ENCODE data around the gene PARD3. TPM values are rescaled to one million over a fixed set of nuclear protein-coding genes. Genes with fewer than 3 reads are reported as not detected.

PARD3 gene
- total RNA-seq, 1 experiment from 2014 or later, result 154 TPM

DNA sequence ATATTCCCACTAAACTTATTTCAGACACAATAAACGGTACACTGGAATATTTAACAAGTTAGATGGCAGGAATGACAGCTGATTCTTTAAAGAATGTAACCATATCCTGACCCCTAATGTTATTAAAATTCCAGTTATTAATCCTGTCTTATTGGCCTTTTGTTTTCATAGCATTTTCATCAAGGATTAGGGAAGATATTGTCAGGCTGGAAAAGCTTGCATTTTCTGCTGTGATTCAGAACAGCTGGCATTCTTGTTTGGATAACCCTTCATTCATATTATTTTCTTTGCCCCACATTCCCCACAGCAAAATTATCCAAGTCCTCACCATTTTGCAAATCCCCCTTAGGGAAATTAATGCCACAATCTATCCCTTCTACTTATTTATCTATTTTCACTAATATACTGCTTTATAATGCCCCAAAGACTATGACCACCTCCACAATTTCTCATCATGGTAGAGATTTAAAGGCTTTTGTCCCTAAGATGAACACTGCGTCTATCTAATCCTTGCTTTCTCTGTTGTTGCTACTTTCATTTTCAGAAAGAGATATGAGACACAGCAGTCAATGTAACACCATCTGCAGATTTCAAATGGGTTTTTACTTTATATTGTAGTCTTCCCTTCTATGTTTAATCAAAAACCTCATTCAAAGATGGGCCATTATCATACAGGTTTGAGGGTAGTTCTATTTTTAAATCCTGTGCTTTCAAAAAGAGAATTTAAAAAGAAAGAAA lies 475.1 kb downstream of the PARD3 start:
- no TSS peak for BruUV-seq (replicated peaks)
- POLR2A ChIA-PET (ENCODE audit: unreplicated experiment), result no interaction called here

DNA sequence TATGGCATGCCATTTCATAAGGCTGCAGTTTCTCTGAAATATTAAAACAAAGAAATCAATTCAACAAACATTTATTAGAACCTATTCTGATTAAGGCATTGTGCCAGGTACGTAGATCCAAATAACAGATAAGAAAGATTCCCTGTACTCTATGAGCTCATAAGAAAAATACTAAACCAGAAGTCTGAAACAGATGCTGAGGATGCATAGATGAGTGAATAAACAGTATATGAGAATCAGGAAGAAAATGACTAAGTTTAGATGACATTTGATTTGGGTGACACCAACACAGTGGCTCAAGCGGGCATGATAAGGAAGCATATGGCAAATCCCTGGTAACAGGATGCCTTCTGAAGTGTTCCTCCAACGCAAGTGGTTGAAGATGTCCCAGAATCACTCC lies 477.2 kb downstream of the PARD3 start:
- peaks cover 4% of the 10 kb centered on the region for H3K36me3 ChIP-seq (ENCODE audit: low read depth, low read length)
- H3K4me2 ChIP-seq (ENCODE audit: low read length), result no peak overlapping the region
- ChIA-PET CTCF (no interaction called here), POLR2A (ENCODE audit: unreplicated experiment) (no interaction called here)
- no peak overlapping the region for H3K4me3 ChIP-seq (ENCODE audit: low read length)
- ATAC-seq, result no peak
- DNase-seq, result no peak
- TF ChIP-seq EZH2phosphoT487 (IDR thresholded peaks at IDR 0.05; ENCODE audit: borderline replicate concordance, low read length), result no peak
- TF ChIP-seq, protein P1, sequence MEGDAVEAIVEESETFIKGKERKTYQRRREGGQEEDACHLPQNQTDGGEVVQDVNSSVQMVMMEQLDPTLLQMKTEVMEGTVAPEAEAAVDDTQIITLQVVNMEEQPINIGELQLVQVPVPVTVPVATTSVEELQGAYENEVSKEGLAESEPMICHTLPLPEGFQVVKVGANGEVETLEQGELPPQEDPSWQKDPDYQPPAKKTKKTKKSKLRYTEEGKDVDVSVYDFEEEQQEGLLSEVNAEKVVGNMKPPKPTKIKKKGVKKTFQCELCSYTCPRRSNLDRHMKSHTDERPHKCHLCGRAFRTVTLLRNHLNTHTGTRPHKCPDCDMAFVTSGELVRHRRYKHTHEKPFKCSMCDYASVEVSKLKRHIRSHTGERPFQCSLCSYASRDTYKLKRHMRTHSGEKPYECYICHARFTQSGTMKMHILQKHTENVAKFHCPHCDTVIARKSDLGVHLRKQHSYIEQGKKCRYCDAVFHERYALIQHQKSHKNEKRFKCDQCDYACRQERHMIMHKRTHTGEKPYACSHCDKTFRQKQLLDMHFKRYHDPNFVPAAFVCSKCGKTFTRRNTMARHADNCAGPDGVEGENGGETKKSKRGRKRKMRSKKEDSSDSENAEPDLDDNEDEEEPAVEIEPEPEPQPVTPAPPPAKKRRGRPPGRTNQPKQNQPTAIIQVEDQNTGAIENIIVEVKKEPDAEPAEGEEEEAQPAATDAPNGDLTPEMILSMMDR (conservative IDR thresholded peaks at IDR 0.05; ENCODE audit: low read depth, low read length), result no peak
- H3K27me3 ChIP-seq (ENCODE audit: low read length), result no peaks in the 10 kb centered on the region
- no peak overlapping the region for H2AFZ ChIP-seq (ENCODE audit: low read length)
- no peak overlapping the region for H3K9ac ChIP-seq (ENCODE audit: low read length)
- H4K20me1 ChIP-seq (ENCODE audit: low read length), result no peaks in the 10 kb centered on the region
- no TSS peak for BruUV-seq (replicated peaks)
- no peaks in the 10 kb centered on the region for H3K9me2 ChIP-seq (replicated peaks; ENCODE audit: low read length)
- H3F3A ChIP-seq (ENCODE audit: low read length, unreplicated experiment), result no peaks in the 10 kb centered on the region
- H3K79me2 ChIP-seq (ENCODE audit: low read length), result no peaks in the 10 kb centered on the region
- H3K9me3 ChIP-seq (ENCODE audit: low read length), result no peaks in the 10 kb centered on the region
- intact Hi-C loops (cut with micrococcal nuclease), result loop anchor here (5.0 kb wide), 1 partner anchor 244 kb away; no protein-coding TSS in a partner anchor
- no peak overlapping the region for H3K27ac ChIP-seq (ENCODE audit: low read length)
- H3K4me1 ChIP-seq (ENCODE audit: insufficient read depth, low read length), result peaks cover 14% of the 10 kb centered on the region

More for the DNA sequence above, 475.1 kb downstream of the PARD3 start:
- CTCF ChIA-PET, result no interaction called here
- intact Hi-C loops (cut with micrococcal nuclease), result loop anchor here (5.0 kb wide), 1 partner anchor 242 kb away; no protein-coding TSS in a partner anchor
- Histone ChIP-seq H3K9me3 (ENCODE audit: low read length) (no peaks in the 10 kb centered on the region), H2AFZ (ENCODE audit: low read length) (no peak overlapping the region), H3K27ac (ENCODE audit: low read length) (no peak overlapping the region), H3K4me2 (ENCODE audit: low read length) (no peak overlapping the region), H3K79me2 (ENCODE audit: low read length) (no peaks in the 10 kb centered on the region), H3K9ac (ENCODE audit: low read length) (no peak overlapping the region), H3K9me2 (replicated peaks; ENCODE audit: low read length) (no peaks in the 10 kb centered on the region), H3F3A (ENCODE audit: low read length, unreplicated experiment) (no peaks in the 10 kb centered on the region), H4K20me1 (ENCODE audit: low read length) (no peaks in the 10 kb centered on the region), H3K4me1 (ENCODE audit: insufficient read depth, low read length) (peaks cover 16% of the 10 kb centered on the region), H3K36me3 (ENCODE audit: low read depth, low read length) (peaks cover 4% of the 10 kb centered on the region), H3K27me3 (ENCODE audit: low read length) (no peaks in the 10 kb centered on the region), H3K4me3 (ENCODE audit: low read length) (no peak overlapping the region)
- TF ChIP-seq, protein P1 (conservative IDR thresholded peaks at IDR 0.05; ENCODE audit: low read depth, low read length), result no peak
- TF ChIP-seq EZH2 (IDR thresholded peaks at IDR 0.05; ENCODE audit: low read length, unreplicated experiment) (no peak), EZH2phosphoT487 (IDR thresholded peaks at IDR 0.05; ENCODE audit: borderline replicate concordance, low read length) (no peak)
- ATAC-seq (no peak), DNase-seq (no peak)
